DND-41 (cell line): ENCODE data around the gene PTPRC.
A peak's percentile ranks its signal among the peaks of the same experiment; 100 is the strongest.

Source experiments
- ATAC-seq: fragments of 200-7000 bp; cut with Tn5 transposase; 3 replicates; pipeline ENCODE4 v1.9.1; 2021; ENCODE audit warnings: low read depth; ENCODE audit not compliant: insufficient read depth
- DNase-seq: peaks from one replicate; pipeline ENCODE4 v3.0.0-alpha.2; 2020
- H2AFZ ChIP-seq: 2 replicates; pipeline ENCODE4 v1.6.0; 2012; ENCODE audit warnings: low read depth, low read length
- H3K27ac ChIP-seq: 2 replicates; pipeline ENCODE4 v1.5.1; 2012; ENCODE audit warnings: low read length, inconsistent platforms
- H3K27me3 ChIP-seq: fragments of 200-600 bp; sonication (generic); 2 replicates; pipeline ENCODE4 v1.6.0; 2012; ENCODE audit warnings: low read length, mild to moderate bottlenecking, inconsistent platforms; ENCODE audit not compliant: insufficient read depth, poor library complexity
- H3K36me3 ChIP-seq: 2 replicates; pipeline ENCODE4 v1.5.1; 2012; ENCODE audit warnings: low read length, inconsistent platforms; ENCODE audit not compliant: insufficient read depth
- H3K4me1 ChIP-seq: 2 replicates; pipeline ENCODE4 v1.5.1; 2012; ENCODE audit warnings: mild to moderate bottlenecking, low read length; ENCODE audit not compliant: insufficient read depth
- H3K4me2 ChIP-seq: 2 replicates; pipeline ENCODE4 v1.6.0; 2012; ENCODE audit warnings: mild to moderate bottlenecking, moderate library complexity, low read length, inconsistent platforms; ENCODE audit not compliant: insufficient read depth
- H3K4me3 ChIP-seq, 2 experiments: fragments of 200-600 bp in 1 of 2; shearing (Covaris generic) in 1 of 2; 2 replicates each; pipeline ENCODE4 v1.5.1; 2012 to 2016; ENCODE audit warnings: inconsistent platforms in 2 of 2, low read length in 2 of 2, mild to moderate bottlenecking in 2 of 2, low read depth in 1 of 2, moderate library complexity in 1 of 2
- H3K79me2 ChIP-seq: 2 replicates; pipeline ENCODE4 v1.6.0; 2012; ENCODE audit warnings: low read length, inconsistent platforms; ENCODE audit not compliant: insufficient read depth
- H3K9ac ChIP-seq: 2 replicates; pipeline ENCODE4 v1.6.0; 2012; ENCODE audit warnings: low read depth, mild to moderate bottlenecking, inconsistent platforms, low read length, moderate library complexity
- H3K9me3 ChIP-seq: 2 replicates; pipeline ENCODE4 v1.5.1; 2012; ENCODE audit warnings: low read length, moderate library complexity, mild to moderate bottlenecking, inconsistent platforms; ENCODE audit not compliant: insufficient read depth, severe bottlenecking
- H4K20me1 ChIP-seq: 2 replicates; pipeline ENCODE4 v1.6.0; 2012; ENCODE audit warnings: low read length; ENCODE audit not compliant: insufficient read depth
- EZH2 ChIP-seq: IDR thresholded peaks from 3 replicates; pipeline ENCODE4 v1.6.1; 2012; ENCODE audit warnings: borderline replicate concordance, low read depth, mild to moderate bottlenecking, moderate library complexity, low read length, inconsistent platforms; ENCODE audit not compliant: severe bottlenecking
- TF ChIP-seq, protein P1 (sequence below): IDR thresholded peaks from 2 replicates; pipeline ENCODE4 v1.5.1; 2012; ENCODE audit warnings: borderline replicate concordance, low read length, moderate library complexity, mild to moderate bottlenecking; ENCODE audit not compliant: poor library complexity, severe bottlenecking; ENCODE audit errors: extremely low read depth

The PTPRC gene

DNA sequence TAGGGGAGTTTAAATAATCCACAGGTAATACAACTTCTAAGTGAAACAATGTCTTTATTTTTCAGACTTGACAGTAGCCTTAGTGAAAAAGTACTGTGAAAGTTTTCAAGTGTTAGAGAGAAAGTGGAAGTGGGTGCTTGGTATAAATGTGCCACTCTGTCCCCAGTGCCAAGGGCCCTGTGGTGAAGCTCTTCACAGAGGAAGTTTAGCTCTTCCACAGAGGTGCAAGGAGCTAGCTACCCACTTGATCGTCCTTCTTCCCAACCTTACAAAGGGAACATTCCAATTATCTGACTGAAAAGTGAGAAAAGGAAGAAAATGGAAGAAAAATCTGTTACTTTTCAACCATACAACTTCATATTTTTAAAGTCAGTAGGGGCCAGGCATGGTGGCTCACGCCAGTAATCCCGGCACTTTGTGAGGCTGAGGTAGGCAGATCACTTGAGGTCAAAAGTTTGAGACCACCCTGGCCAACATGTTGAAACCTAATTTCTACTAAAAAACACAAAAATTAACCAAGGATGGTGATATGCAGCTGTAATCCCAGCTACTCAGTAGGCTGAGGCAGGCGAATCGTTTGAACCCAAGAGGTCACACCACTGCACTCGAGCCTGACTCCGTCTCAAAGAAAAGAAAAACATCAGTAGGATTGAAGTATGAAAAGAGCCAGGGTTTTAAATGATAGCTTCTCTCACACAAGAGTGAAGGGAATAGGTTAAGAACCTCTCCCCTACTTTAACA is 41.0 kb upstream of the PTPRC start:
- H3K4me1 ChIP-seq, result peaks cover 16% of the 10 kb centered on the region
- H4K20me1 ChIP-seq, result no peaks in the 10 kb centered on the region
- no peak for ATAC-seq
- no peak overlapping the region for H3K27ac ChIP-seq
- H3K9ac ChIP-seq, result no peak overlapping the region
- no peaks in the 10 kb centered on the region for H3K79me2 ChIP-seq
- no peak overlapping the region for H3K4me2 ChIP-seq
- H2AFZ ChIP-seq, result peak overlapping the region; percentile 42; the same call in 1 of the 2 replicates
- no peaks in the 10 kb centered on the region for H3K36me3 ChIP-seq
- no peak overlapping the region for H3K4me3 ChIP-seq
- TF ChIP-seq, protein P1, sequence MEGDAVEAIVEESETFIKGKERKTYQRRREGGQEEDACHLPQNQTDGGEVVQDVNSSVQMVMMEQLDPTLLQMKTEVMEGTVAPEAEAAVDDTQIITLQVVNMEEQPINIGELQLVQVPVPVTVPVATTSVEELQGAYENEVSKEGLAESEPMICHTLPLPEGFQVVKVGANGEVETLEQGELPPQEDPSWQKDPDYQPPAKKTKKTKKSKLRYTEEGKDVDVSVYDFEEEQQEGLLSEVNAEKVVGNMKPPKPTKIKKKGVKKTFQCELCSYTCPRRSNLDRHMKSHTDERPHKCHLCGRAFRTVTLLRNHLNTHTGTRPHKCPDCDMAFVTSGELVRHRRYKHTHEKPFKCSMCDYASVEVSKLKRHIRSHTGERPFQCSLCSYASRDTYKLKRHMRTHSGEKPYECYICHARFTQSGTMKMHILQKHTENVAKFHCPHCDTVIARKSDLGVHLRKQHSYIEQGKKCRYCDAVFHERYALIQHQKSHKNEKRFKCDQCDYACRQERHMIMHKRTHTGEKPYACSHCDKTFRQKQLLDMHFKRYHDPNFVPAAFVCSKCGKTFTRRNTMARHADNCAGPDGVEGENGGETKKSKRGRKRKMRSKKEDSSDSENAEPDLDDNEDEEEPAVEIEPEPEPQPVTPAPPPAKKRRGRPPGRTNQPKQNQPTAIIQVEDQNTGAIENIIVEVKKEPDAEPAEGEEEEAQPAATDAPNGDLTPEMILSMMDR, result no peak
- no peak for TF ChIP-seq EZH2
- DNase-seq, result no peak
- peaks cover 3% of the 10 kb centered on the region for H3K9me3 ChIP-seq
- no peaks in the 10 kb centered on the region for H3K27me3 ChIP-seq

DNA sequence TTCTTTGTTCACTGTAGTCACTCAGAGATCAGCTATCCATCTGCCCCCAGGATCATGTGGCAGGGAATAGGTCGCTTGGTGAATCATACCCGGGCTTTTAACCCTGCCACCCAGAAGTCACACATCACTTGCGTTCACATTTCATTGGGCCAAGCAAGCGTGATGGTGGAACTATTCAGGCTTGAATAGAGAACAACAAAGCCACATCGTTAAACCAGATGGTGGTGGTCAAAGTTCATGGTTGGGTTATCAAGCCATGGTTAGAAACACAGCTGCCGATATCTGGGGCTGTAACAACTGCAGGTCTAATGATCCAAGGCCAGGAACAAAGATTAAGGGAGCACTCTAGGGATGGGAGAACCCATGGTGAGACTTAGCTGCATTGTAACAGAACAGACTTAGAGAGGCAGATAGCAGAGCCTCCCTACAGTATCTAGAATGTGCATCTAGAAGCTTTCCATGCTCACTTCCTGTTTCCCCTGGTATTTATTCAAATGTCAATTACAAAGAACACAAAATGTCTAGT is 40.0 kb upstream of the PTPRC start:
- Histone ChIP-seq H3K36me3 (no peaks in the 10 kb centered on the region), H3K4me1 (peaks cover 16% of the 10 kb centered on the region), H3K9ac (no peak overlapping the region), H3K79me2 (no peaks in the 10 kb centered on the region), H4K20me1 (no peaks in the 10 kb centered on the region), H3K27ac (peak overlapping the region; percentile 64), H2AFZ (peak overlapping the region; percentile 62), H3K9me3 (peaks cover 3% of the 10 kb centered on the region), H3K4me2 (no peak overlapping the region), H3K27me3 (no peaks in the 10 kb centered on the region), H3K4me3 (no peak overlapping the region)
- DNase-seq, result no peak
- TF ChIP-seq, protein P1, result no peak
- no peak for TF ChIP-seq EZH2
- peak; percentile 76 for ATAC-seq

DNA sequence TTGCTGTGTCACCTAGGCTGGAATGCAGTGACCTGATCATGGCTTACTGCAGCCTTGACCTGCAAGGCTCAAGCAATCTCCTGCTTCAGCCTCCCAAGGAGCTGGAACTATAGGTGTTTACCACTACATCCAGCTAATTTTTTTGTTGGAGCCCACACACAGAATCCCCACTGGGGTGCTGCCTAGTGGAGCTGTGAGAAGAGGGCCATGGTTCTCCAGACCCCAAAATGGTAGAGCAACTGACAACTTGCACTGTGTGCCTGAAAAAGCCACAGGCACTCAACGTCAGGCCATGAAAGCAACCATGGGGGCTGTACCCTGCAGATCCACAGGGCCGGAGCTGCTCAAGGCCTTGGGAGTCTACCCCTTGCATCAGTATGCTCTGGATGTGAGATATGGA is 39.1 kb upstream of the PTPRC start:
- Histone ChIP-seq H3K4me3 (no peak overlapping the region), H3K9ac (no peak overlapping the region), H3K4me1 (peaks cover 16% of the 10 kb centered on the region), H3K36me3 (no peaks in the 10 kb centered on the region), H4K20me1 (no peaks in the 10 kb centered on the region), H3K9me3 (peaks cover 3% of the 10 kb centered on the region), H3K27me3 (no peaks in the 10 kb centered on the region), H3K4me2 (no peak overlapping the region), H2AFZ (no peak overlapping the region; the same call in 1 of the 2 replicates), H3K79me2 (no peaks in the 10 kb centered on the region), H3K27ac (no peak overlapping the region)
- TF ChIP-seq, protein P1, result no peak
- no peak for TF ChIP-seq EZH2
- DNase-seq (no peak), ATAC-seq (no peak)
